DMS 273 (cell line): ENCODE data around the gene KEL.
A peak's percentile ranks its signal among the peaks of the same experiment; 100 is the strongest.
"Not testable (repeated sequence)": the region's sequence is repeated elsewhere in the genome, so short reads cannot be mapped to it uniquely, and the experiment has no call there.

ENCODE experiments used
- DNase-seq: peaks from one replicate; lab custom pipeline; 2025; ENCODE audit not compliant: unreplicated experiment; lab: John Stamatoyannopoulos, UW

The KEL gene, protein sequence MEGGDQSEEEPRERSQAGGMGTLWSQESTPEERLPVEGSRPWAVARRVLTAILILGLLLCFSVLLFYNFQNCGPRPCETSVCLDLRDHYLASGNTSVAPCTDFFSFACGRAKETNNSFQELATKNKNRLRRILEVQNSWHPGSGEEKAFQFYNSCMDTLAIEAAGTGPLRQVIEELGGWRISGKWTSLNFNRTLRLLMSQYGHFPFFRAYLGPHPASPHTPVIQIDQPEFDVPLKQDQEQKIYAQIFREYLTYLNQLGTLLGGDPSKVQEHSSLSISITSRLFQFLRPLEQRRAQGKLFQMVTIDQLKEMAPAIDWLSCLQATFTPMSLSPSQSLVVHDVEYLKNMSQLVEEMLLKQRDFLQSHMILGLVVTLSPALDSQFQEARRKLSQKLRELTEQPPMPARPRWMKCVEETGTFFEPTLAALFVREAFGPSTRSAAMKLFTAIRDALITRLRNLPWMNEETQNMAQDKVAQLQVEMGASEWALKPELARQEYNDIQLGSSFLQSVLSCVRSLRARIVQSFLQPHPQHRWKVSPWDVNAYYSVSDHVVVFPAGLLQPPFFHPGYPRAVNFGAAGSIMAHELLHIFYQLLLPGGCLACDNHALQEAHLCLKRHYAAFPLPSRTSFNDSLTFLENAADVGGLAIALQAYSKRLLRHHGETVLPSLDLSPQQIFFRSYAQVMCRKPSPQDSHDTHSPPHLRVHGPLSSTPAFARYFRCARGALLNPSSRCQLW

DNA sequence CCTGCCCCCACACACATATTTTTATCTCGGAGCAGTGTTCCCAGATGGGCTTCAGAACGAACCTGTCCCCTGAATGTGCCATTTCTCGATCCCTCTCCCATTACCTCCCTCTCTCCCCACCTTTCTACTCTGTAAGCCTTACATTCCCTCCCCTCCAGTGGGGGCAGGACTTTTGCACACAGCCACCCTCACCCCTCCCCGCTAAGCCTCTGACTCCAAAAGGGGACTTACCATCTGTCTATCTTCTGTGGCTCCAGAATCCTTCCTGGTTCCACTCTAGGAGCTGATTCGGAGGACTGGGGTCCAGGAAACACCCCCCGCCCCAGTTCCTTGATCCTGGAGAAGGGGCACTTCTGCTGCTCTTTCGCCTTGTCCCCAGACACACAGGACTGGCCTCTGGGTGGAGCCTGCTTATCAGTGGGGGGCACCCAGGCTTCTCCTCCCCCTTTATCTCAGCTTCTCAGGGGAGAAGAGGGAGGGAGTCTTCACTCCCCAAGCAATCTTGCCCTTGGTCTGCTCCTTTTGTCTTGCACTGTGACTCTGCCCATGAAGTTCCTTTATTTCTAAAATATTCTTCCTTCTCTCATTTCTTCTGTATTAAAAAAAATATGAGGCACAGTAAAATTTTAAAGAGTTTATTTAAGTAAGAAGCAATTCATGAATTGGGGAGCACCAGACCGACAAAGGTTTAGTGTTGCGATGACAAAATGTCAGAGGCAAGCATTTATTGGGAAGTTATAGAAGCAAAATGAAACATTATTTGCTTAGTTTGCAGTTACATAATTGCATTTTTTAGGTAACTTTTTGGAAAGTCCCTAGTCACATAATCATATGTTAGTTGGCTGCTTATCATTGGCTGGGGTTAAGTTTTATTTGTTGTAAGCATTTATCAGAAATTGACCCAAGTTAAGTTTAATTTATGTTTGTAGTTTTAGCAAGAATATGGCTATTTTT is at the start of gene KEL:
Gene KEL, minus strand, starts transcription at position 391 of the 954 bp plus-strand sequence. Its CDS starts 157 bp downstream, at position 234.
- DNase-seq: no peak

DNA sequence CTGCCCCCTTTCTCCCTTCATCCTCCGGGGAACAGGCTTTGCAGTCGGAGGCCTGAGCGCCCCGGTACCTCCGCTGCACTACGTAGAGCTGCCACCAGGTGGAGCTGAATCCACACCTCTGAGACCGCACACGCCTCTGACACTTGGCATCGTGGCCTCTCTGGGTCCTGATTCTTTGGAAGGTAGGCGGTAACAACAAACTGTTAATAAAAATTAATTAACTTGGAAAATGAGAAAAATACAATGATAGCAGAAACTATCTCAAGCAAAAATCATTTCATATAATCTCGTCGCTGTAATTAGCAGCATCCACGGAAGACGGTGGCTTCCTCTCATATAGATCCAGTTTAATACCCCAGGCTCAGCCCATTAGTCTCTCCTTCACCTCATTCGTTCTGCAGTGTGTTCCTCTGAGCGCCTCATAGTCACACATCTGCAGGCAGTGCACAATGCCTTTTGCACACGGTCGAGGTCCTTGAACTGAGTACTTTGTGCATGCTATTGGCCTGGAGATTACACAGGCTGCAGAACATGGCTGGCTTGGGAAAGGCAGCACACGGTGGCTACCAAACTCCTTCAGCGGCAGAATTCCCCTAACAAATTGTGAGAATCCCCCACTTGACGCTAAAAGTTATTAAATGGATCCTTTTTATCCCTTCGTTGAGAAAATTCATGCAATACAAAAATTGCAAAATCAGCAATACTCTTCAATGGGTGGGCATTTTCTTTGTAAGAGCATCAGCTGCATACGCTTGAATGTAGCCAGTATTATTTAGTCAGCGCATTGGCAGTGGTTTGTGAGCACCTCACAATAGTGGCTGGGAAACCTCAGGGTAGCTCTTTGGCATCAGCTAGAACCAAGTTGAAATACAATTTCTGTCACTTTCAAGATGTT is 46.1 kb upstream of the KEL start:
- DNase-seq: peak; percentile 89

DNA sequence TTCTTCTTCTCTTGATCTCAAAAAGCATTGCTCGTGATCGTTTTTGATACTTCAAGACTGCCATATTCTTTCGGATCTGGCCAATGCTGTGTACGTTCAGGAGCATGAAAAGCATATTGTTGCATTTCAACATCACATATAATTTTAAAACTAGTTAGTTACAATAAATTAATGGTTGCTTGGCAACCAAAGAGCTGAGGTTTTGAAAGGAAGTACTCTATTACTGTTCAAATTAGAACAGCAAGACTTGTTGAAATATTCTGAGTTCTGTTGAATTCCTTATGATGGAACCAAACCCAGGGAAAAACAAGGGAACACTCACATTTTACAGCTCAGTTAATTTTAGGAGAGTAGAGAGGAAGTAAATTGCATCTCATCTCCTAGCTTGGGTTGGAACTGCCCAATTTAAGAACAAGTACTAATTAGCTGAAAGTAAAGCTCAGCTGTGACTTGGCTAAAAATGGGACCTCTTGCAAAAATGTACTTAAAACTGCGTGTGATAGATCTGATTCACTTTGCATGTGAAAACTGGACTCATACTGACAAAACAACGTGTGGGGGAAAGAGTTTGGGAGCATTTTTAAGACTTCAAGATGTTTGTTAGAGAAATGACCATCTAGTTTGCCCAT is 43.6 kb upstream of the KEL start:
- DNase-seq: no peak

DNA sequence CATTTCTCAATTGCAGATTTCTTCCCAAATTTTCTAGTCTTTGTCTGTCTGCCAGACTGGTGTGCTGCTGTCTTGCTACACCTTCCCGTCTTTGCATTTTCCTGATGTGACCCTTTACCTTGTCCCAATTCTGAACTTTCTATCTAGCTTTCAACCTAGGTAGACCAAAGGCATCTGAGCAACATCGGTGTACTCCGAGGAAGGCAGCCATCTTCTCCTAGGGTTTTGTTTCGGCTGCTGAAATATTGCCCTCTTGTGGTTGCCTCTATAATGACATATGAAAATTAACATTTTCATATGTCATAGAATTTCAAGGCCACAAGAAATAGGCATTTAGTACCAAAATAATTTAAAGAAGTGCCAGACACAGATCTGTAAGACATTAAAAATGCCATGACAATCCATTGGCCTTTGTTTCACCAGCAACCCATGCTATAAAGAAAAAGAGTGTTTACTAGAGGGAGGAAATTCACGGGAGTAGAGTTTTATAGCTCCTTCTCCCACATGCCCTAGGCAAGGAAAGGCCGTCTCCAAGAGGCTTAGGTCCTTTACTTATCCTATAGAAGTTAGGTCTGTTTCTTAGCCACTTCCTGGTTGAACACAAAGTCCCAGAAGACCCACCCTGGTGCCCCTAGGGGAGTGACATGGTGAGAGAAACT is 41.4 kb upstream of the KEL start:
- peak; percentile 57 for DNase-seq

- DNase-seq: no peak
Observed at GRCh38 chr7:143002898-143003297, 40.7 kb upstream of the KEL start.

DNA sequence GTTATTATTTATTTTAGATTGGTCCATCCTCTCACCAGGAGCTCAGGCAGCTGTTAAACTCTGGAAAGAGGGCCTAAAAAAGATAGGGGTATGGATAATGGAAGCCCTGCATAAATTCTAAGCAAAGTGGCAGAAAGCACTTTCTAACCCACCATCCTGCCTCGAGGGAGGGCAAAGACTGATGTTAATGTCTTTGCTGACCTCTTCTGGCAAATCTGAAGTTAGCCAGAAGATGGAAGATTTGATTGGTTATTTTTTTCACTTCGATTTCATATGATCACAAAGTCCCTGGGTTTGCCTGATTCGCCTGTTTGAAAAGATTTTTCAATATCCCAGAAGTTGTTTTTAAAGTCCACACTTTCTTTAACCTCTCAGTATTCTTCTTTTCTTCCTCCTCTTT is 39.9 kb upstream of the KEL start:
- DNase-seq: peak; percentile 9

- DNase-seq: no peak
Observed at GRCh38 chr7:143000648-143001047, 38.5 kb upstream of the KEL start.

DNA sequence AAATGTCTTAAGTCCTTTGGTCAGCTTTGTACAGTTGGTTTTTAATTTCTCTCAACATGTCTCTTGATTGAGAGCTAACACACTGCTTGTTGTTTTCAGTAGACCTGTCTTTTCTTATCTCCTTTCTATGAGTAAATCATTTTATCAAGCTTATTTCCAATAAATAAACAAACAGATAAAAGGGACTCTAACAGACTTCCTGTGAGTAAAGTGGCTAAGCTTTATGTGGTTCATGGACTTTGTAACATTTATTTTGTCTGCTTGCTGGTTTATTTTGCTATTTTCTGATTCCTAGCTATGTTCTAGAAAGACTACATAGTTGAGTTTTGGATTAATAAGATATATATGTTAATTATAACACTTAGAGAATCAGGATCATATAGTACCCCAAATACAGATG is 37.6 kb upstream of the KEL start:
- DNase-seq: no peak

DNA sequence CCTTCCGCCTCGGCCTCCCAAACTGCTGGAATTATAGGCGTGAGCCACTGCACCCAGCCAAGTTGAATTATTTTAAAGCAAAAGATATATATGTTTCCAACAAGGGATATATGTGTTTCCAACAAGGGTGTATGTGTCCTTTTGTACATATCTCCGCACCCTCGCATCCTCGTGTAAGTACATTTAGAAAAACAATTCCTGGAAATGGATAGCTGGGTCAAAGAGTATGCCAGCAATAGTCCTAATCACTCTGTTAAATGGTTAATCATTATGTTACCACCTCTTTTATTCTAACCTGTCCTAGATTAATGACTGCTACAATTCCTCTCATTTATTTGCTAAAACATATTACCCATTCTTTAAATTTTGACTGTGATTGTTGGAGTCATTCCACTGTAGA is 36.8 kb upstream of the KEL start:
- no peak for DNase-seq

DNA sequence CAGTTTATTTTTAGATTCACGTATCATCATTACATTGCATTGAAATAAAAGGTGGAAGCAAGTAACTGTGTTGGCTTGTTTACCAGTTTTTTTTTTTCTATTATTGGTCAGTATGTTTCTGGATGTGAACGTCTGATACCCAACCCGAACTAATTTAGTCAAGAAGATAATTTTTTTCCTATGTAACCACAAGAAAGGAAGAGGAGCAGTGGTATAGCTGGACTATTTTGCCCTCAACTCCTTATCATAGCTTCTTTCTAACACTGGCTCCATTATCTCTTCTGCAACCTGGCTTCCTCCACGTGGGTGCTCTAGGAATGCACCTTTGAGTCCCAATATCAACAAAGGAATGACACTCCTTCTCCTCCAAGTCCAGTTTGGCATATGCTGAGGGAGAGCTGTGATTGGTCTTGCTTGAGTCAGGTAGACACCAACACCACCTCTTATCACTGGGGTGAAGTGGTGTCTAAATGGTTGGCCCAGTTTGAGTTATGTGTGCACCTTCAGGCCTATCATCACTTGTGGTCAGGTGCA is 35.4 kb upstream of the KEL start:
- no peak for DNase-seq

DNA sequence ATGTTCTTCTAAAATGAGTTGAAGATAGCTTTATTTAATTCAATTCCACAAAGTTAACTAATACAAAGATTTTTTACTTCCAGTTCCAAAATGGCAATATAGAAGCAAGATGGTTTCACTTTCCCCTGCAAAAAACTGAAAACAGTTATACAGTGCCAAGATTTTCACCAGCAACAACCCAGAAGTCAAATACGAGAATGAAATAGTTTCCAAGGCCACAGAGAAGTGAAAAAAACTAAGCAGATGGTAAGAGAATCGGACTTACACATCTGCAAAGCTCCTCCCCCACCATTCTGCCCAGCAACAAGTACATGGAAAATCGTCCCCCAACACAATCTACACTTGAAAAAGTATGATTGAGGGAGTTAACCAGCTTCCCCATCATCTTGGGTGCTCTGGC is 30.3 kb upstream of the KEL start:
- no peak for DNase-seq

GRCh38 chr7:142984297-142984696 is 22.1 kb upstream of the KEL start:
- DNase-seq: no peak

DNA sequence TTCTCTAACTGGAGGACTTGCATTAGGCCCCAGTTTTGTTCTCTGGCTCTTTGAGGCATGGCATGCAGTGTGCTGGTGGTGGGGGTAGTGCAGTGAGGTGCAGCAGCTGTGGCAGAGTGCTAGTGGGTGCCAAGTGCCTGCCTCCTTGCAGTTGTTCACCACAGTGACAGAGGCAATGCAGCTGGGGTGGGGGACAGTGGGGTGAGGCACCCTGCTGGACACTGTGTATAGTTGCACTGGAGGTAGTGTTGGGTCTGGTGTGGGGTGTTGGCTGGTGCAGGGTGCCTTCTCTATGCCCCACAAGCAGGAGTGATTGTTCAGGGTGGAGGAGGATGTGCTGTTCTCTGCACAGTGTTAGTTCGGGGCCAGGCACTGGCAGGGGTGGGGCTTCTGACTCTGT is 21.7 kb upstream of the KEL start:
- no peak for DNase-seq

DNA sequence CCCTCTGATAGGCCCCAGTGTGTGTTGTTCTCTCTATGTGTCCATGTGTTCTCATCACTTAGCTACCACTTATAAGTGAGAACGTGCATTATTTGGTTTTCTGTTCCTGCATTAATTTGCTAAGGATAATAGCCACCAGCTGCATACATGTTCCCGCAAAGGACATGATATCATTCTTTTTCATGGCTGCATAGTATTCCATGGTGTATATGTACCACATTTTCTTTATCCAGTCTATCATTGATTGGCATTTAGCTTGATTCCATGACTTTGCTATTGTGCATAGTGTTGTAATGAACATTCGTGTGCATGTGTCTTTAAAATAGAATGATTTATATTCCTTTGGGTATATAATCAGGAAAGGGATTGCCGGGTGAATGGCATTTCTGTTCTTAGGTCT is 16.2 kb upstream of the KEL start:
- DNase-seq: not testable (repeated sequence)

DNA sequence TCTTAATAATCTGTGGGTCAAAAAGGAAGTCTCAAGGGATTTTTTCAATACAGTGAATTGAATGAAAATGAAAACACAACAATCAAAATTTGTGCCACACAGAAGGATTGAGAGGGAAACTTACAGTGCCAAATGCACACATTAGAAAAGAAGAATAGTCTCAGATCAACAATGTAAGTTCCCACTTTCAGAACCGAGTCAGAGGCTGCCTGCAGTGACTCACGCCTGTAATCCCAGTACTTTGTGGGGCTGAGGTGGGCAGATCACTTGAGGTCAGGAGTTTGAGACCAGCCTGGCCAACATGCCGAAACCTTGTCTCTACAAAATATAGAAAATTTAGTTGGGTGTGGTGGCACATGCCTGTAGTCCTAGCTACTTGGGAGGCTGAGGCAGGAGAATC is 12.5 kb upstream of the KEL start:
- no peak for DNase-seq

DNA sequence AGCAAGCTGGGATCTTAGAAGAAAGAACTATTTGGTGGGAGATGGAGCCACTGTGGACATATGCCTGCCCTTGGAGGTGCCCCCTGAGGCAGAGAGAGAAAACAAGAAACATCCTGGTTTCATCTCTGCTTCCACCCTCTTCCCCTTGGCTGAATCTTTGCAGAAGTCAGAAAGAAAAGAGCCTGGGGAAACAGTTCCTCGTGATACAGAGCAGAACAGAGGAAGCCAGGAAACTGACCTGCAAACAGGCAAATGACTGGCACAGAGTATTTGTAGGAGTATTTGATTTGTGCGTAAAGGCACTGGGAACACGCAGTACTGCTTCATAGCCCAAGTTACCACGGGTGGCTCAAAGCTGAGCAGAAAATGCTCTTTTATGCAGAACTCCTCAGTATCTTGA is 7.0 kb upstream of the KEL start:
- no peak for DNase-seq

- DNase-seq: no peak
Observed at GRCh38 chr7:142968229-142968628, 6.1 kb upstream of the KEL start.

GRCh38 chr7:142964502-142965246 is 2.5 kb upstream of the KEL start:
- no peak for DNase-seq
